Activated CD4-positive, alpha-beta T cell treated with anti-CD3 and anti-CD28 coated beads for 1 hour (primary cell): Measurements from ENCODE around the gene RHOT1.
"Not testable (repeated sequence)": the region's sequence is repeated elsewhere in the genome, so short reads cannot be mapped to it uniquely, and the experiment has no call there.

Experiments used
- DNase-seq: peaks from one replicate; pipeline ENCODE4 v3.0.0-alpha.2; 2020

The RHOT1 gene

GRCh38 chr17:32124985-32125847 lies 17.1 kb upstream of the RHOT1 start:
- DNase-seq: no peak

GRCh38 chr17:32125848-32126153 lies 16.5 kb upstream of the RHOT1 start:
- DNase-seq: no peak

GRCh38 chr17:32126325-32126724 lies 16.0 kb upstream of the RHOT1 start:
- DNase-seq: no peak

GRCh38 chr17:32126746-32127145 lies 15.6 kb upstream of the RHOT1 start:
- no peak for DNase-seq

GRCh38 chr17:32127158-32127897 lies 15.0 kb upstream of the RHOT1 start:
- peak; percentile 88 for DNase-seq

- DNase-seq: not testable (repeated sequence)
Measured at GRCh38 chr17:32128470-32128869, 13.8 kb upstream of the RHOT1 start.

- not testable (repeated sequence) for DNase-seq
Measured at GRCh38 chr17:32135497-32136117, 6.7 kb upstream of the RHOT1 start.

GRCh38 chr17:32136856-32137255 lies 5.4 kb upstream of the RHOT1 start:
- DNase-seq: no peak

GRCh38 chr17:32139504-32139903 lies 2.8 kb upstream of the RHOT1 start:
- DNase-seq: not testable (repeated sequence)

- no peak for DNase-seq
Measured at GRCh38 chr17:32141258-32141657, 1.0 kb upstream of the RHOT1 start.

GRCh38 chr17:32141679-32142037 lies 644 bp upstream of the RHOT1 start:
- no peak for DNase-seq

- no peak for DNase-seq
Measured at GRCh38 chr17:32142857-32143526, 690 bp downstream of the RHOT1 start.

- DNase-seq: no peak
Measured at GRCh38 chr17:32143527-32143870, 1.2 kb downstream of the RHOT1 start.

- DNase-seq: not testable (repeated sequence)
Measured at GRCh38 chr17:32144442-32144841, 2.1 kb downstream of the RHOT1 start.

GRCh38 chr17:32148351-32148750 lies 6.0 kb downstream of the RHOT1 start:
- DNase-seq: no peak

GRCh38 chr17:32150358-32150757 lies 8.1 kb downstream of the RHOT1 start:
- no peak for DNase-seq

- DNase-seq: no peak
Measured at GRCh38 chr17:32152130-32152529, 9.8 kb downstream of the RHOT1 start.

- no peak for DNase-seq
Measured at GRCh38 chr17:32155896-32156295, 13.6 kb downstream of the RHOT1 start.

- DNase-seq: no peak
Measured at GRCh38 chr17:32156656-32157055, 14.4 kb downstream of the RHOT1 start.

GRCh38 chr17:32157225-32157624 lies 14.9 kb downstream of the RHOT1 start:
- no peak for DNase-seq

- no peak for DNase-seq
Measured at GRCh38 chr17:32158870-32159585, 16.7 kb downstream of the RHOT1 start.

- DNase-seq: no peak
Measured at GRCh38 chr17:32159586-32160438, 17.5 kb downstream of the RHOT1 start.
